ENCODE measurements around the gene NFKBIL1.
"Not testable (repeated sequence)": the region's sequence is repeated elsewhere in the genome, so short reads cannot be mapped to it uniquely, and the experiment has no call there.

The NFKBIL1 gene

GRCh38 chr6:31582230-31582643 lies 34.8 kb downstream of the NFKBIL1 start, which contains the start of gene LTB:
LTB (minus strand) TSS chr6:31582424; CDS start chr6:31582417, 7 bp downstream.
- no peak for DNase-seq

GRCh38 chr6:31585491-31585890 lies 38.1 kb downstream of the NFKBIL1 start:
- DNase-seq: no peak

- DNase-seq: no peak
Measured at GRCh38 chr6:31586008-31586407, 38.6 kb downstream of the NFKBIL1 start, which contains the start of gene LST1. LST1 (plus strand) TSS chr6:31586277; CDS start chr6:31587300, 1,023 bp downstream.

DNA sequence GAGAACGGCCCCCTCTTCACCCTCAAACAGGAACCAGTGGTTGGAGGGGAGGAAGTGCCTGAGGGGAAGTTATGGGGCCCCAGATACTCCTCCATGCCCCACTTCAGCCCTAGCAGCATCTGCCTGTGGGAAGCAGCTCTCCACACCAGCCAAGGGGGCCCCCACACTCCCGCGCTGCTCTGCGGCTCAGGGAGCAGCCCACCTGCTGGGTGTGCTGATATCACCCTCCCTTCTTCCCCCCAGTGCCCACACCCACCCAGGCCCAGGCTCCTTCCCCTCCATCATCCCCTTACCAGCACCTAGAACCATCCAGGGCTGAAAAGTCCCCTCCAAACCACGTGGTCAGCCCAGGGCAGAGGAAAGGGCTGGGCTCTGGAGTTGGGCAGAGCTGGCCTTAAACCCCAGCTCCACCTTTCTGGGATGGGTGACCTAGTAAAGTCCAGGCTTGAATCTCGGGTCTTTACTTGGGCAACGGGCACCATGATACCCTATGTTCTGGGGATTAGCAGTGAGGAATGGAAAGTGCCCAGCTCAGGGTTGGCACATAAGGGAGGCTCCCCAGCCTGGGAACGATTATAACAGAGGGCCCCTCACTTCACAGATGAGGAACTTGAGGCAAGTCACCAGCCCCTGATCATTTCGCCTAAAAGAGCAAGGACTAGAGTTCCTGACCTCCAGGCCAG lies 39.3 kb downstream of the NFKBIL1 start:
- no peak for DNase-seq

DNA sequence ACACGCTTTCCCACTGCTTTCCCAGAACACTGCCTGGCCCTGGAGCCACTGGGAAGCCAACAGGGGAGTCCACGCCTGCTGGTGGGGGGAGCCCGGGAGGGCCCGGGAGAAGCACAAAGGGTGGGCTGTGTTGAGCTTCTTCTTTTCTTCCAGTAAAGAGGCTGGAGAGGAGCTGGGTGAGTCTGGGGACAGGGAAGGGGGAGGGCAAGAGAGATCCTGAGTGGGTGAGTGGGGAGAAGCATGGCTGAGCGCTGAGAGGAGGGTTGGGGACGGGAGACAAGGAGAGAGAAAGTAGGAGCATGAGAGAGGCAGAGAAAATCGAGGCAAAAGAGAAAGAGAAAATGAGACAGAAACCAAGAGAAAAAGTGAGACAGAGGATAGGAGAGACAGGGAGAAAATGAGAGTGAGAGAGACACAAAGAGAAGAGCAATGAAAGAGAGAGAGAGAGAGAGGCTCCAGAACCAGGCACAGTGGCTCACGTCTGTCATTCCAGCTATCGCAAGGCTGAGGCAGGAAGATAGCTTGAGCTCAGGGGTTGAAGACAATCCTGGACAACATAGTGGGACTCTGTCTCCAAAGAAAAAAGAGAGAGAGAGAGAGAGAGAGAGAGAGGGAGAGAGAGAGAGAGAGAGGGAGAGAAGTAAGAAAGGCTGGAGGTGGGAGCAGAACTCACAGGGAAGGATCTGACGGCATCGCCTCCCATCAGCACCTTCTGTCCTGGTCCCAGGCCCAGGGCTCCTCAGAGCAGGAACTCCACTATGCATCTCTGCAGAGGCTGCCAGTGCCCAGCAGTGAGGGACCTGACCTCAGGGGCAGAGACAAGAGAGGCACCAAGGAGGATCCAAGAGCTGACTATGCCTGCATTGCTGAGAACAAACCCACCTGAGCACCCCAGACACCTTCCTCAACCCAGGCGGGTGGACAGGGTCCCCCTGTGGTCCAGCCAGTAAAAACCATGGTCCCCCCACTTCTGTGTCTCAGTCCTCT lies 40.7 kb downstream of the NFKBIL1 start:
- no peak for DNase-seq

DNA sequence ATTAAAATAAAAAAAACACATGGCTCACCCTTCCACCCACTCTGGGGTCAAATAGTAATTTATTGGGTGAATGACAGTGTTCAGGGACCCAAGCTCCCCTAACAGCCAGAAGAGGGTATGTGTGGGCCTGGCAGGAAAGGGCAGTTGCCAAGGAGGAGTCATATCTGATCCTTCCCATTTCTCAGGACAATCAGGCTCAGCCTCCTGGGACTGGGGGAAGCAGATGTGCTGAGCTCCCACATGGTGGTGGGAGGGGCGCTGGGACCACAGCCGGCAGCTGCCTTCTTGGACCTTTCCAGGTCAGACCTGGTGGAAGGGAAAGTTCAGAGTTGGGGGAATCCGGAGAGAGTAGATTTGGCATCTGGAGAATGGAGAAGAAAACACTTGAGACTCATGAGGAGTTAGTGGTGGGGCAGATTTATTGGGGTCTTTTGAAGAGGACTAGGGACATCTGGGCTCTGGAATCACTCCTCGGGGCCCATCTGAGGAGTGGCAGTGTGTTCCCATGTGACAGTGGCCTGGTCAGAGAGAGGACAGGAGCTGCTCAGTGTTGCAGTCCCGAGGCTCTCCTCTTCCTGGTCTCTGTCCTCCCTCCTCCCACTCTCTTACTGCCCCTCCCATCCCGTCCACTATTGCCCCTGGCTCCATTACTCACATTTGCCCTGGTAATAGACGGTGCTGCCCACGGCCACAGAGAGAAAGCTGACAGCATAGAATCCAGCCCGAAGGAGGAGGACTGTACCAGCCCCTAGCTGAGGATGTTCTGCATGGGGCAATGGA lies 41.7 kb downstream of the NFKBIL1 start:
- no peak for DNase-seq

GRCh38 chr6:31590691-31591090 lies 43.3 kb downstream of the NFKBIL1 start:
- DNase-seq: not testable (repeated sequence)

DNA sequence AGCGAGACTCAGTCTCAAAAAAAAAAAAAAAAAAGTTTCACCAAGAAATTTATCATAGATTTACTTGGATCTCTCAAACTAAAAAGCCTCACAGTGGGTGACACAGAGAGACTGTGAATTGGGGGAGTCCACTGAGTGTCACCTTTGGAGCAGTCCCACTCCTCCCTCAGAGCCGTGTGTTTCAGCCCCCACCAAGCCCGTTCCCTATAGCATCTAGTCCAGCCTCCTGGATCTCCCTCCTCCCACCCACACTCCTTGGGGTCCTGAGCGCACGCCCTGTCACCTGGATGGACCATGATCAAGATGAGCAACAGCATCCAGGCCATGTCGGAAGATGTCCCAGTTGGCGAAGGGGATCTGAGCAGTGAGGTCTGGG lies 45.0 kb downstream of the NFKBIL1 start:
- no peak for DNase-seq

DNA sequence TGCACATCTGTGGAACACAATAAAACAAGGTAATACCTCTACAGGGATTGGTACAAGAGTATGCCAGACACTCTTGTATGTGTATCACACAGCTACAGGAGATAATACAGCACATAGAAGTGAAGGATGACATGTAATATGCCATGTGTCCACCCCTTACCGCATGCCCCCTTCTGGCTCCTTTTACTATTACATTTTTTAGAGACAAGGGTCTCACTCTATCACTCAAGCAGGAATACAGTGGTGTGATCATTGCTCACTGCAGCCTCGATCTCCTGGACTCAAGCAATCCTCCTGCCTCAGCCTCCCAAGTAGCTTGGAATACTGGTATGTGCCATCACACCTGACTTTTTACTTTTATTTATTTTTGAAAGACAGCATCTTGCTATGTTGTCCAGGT lies 49.6 kb downstream of the NFKBIL1 start:
- DNase-seq: no peak

DNA sequence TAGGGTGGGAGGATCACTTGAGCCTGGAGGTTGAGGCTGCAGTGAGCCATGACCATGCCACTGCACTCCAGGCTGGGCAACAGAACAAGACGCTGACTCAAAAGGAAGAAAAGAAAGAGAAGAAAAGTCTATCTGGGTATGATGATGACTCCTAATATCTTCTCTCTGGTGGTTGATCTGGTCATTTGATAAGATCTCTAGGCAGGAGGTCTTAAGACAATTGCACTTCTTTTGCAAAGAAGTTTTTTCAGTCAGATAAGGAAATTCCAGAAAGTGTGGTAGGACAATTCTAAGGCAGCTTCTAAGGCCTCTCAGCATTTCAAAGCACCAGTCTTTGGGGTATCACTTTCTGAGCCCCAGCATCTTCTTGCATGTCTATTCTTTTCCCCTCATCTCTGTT lies 59.9 kb downstream of the NFKBIL1 start:
- no peak for DNase-seq

Data from activated CD8-positive, alpha-beta memory T cell treated with anti-CD3 and anti-CD28 coated beads, Interleukin-2, amount 50 U/mL, for 48 hours (primary cell).